Right renal pelvis (tissue), 4 donors: ENCODE data around the gene RTP3. TPM values are rescaled to one million over a fixed set of nuclear protein-coding genes. Genes with fewer than 3 reads are reported as not detected.

ENCODE experiments used
- DNase-seq, 4 donors: peaks; one replicate each; pipeline ENCODE4 v3.0.0-alpha.2; 2013; ENCODE audit warnings: low read depth in 4 of 4, low spot score in 3 of 4, missing footprints in 1 of 4
- polyA plus RNA-seq, 4 donors: library from polyadenylated mRNA; unstranded; fragments of 120-200 nt; gene quantifications; one replicate each; pipeline ENCODE4 v1.2.1, GENCODE V29; 2013; ENCODE audit not compliant: insufficient read length in 4 of 4

RTP3 gene
- polyA plus RNA-seq, result not detected

DNA sequence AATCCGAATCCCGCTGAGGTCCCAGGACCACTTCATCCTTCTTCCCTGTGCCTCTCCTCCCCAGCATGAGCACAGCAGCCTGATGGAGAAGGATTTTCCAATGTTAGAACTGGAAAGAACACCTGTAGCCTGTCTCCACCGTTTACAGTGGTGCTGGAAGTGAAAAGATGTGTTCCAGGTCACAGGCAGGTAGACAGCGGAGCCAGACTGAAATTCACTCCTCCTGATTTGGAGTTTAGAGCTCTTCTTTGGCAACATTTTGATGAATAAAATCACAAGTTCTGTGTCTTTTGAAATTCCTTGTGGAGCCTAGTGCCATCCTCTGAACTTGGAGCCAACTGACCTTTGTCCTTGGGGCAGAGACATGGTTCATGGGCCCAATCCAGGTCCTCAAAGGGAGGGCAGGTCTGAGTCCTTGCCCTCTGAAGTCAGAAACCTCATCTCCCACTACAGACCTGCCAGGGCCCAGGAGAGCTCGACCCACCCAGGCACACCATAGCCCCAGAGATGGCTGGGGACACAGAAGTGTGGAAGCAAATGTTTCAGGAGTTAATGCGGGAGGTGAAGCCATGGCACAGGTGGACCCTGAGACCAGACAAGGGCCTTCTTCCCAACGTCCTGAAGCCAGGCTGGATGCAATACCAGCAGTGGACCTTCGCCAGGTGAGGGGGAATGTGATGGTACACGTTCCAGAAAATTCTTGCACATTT lies at the start of gene RTP3:
RTP3 (plus strand) TSS at position 421 of the 710 bp plus-strand sequence; CDS start at position 508, 87 bp downstream.
- DNase-seq, result no peak

DNA sequence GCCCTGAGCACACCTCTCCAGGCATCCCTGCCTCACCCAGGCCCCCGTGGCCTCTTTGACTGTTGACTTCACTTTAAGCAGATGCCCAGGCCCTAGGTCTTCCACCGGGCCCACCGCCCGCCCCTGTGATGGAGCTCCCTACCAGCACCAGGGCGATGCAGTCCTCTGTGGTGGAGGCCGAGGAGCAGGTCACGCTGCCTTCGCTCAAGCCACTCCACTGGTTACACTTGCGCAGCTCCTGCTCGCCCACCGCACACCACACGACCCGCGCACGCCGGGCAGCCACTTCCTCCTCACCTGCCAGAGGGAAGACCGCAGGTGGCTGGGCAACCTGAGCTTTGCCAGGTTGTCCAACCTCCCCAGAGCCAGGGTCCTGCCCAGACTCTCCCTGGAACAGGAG lies 49.1 kb upstream of the RTP3 start:
- DNase-seq, result no peak

DNA sequence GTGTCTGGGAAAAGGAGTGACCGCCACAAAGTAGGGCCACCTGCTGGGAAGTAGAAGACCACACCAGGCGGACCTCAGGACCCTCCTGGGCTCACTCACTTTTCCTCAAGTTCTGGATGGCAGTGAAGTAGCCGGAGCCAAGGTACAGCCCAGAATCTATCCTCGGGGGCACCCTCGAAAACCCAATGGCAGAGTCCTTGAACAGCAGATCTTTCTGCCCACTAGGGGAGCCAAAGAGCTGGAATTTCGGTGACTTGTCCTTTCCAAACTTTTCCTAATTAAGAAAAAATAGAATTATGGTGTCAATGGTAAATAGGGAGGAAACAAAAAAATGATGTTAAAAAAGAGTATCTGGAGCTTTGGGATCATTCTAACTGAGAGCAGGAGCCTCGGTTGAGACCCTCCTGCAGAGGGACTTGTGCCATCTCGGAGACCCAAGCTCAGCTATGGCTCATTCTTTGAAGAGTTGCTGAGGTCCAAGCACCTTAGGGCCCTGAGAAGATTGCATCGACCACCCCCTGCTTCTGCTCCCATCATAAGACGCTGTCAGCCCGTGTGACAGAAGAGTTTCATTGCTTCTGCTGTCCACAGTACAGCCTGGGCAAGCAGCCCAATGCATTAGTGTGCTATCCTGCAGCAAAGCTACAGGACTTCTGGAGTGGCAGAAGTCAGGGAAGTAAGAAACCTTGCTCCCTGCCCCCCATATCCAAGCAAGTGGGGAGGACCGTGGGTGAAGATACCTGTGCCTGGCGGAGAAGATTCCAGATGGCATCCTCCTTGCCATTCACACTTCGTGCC lies 47.8 kb upstream of the RTP3 start:
- no peak for DNase-seq

DNA sequence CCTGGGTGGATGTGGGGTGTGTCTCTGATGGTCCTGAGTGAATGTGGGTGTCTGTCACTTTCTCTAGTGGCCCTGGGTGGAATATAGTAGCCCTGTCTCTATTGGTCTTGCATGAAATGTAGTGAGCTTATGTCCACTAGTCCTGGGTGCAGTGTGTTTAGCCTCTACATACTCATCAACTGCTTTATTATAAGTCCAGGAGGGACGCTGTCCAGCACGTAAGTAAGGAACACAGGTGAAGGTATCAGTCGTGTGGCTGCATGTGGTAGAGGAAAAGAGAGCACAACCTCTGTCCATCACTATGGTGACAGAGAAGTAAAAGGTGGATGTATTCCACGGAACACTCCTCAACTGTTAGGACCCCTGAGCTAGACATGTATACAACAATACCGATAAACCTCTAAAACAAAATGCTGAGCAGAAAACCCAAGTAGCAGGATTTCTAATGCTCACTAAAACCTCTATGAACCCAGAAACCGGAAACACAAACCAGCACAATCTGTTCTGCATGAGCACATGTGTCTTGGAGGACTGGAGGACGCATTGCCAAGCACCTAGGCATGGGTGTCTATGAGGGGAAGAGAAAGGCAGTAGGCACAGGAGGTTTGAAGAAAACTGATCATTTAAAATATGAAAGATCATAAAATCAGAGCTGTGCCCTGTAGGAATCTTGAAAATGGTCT lies 44.1 kb upstream of the RTP3 start:
- DNase-seq, result no peak

DNA sequence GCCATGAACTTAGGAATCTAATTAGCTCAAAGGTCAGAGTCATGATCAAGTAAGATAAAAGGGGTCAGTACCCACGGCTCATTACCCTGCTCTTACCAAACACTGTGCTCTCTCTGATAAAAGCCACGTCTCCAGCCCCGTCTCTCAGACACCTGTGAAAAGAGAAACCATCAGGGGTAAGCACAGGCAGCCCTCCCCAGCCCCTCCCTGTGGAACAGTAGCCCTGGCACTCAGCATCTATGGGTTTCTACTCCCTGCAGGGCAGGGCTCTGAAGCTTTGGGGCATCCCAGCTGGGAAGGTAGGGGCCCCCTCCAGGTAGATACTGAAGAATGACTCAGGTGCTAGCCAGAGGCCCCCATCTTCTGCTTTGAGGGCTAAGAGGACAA lies 43.6 kb upstream of the RTP3 start:
- no peak for DNase-seq

DNA sequence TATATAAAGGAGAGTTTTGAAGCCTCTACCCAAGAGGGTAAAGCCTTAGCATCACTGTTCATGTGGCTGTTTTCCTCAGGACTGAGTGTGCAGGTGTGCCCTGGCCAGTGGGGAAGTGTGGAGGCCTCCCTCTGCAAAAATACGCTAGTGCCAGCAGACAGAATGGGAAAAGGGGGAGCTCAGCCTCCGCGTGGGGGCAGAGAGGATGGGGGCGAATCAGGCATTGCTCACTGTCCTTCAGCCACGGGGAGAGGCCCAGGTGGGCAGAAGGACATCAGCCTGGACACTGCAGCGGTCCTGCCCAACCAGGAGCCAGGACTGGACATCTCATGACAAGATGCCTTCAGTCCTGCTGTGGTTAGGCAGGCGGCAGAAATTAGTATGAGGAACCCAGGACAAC lies 43.2 kb upstream of the RTP3 start:
- no peak for DNase-seq

DNA sequence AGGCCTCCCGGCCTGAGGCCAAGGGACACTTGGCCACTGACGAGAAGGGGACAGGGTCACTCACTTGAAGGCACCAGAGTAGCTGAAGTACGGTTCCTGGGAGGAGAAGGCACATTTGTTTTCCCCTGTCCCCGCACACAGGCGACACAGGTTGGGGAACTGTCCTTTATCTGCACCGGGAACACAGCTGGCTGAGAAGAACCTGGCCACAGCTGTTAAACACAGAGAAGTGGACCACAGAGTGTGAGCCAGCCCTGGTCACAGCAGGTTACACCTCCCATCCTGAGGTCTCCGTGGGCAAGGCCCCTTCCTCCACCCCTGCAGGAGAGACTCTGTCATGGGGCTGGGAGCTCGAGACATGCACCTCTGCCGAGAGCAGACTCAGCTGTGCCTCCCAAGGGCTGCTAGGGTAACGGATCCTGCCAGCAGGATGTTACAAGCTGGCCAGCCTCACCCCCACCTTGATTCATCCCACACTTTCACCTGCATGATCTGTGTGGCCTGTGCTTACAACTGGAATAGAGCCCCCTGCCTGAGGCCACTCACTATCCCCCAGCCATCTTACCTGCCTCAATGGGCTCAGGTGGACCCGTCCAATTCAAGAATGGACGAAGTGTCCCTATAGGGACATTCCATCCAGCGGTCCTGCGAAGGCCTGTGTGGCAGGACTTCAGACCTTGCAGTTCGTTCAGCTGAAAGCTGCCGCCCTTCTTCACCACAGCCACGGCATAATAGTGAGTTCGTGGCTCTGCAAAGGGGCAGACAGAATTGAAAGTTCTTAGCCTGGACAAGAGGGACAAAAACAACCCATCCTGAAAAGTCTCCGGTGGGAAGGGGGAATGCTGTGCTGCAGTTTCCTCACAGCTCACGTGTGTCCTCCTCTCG lies 42.3 kb upstream of the RTP3 start:
- no peak for DNase-seq

DNA sequence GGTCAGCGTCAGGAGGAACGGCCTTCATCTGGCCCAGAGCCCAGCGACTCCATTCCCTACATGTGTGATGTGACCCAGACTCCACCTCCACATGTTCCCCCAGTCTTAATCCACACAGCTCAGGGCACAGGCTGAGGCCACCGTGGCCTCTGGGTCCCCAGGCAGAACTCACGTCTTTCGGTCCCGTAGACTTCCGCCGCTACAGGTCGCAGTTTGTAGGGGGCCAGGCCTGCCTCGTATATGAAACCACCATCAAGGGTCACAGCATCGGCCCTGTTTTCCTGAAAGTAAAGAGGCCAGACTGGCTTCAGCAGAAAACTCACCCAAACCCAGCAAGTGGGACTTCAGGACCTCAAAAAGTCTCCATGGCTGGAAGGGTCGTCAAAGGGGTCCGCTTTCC lies 41.7 kb upstream of the RTP3 start:
- DNase-seq, result no peak

DNA sequence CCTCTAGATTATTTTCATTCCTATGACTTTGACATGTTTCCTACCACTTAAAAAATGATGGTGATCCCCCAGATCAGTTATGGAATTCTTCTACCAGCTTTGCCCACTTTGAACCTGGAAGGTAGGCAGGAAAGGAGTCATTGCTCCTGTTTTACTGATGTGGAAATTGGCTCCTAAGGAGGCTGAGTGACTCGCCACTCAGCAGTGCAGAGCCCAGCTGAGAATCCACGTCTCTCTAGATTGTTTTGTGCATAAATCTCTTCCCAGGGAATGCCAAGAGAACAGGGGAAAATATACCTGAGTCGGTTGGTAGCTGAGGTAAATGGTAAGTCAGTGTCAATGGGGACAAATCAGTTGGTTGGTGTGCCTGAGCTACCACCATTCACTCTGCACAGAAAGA lies 37.7 kb upstream of the RTP3 start:
- no peak for DNase-seq

DNA sequence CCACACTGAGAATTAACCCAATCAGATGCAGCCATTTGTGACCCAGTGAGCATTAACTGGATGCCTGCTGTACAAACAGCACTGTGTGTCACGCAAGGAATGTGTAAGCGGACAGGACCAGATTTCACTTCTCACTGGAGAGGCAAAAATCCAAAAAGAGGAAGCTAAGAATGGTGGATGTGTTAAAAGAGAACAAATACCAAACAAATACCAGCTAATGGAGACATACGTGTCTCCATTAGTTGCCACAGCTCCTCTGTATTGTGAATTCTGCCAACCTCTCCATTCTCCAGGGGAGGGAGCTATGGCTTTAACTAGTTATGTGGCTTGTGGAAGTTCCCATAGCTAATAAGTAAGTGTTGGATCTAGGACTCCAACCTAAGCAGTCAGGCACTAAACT lies 35.7 kb upstream of the RTP3 start:
- no peak for DNase-seq

DNA sequence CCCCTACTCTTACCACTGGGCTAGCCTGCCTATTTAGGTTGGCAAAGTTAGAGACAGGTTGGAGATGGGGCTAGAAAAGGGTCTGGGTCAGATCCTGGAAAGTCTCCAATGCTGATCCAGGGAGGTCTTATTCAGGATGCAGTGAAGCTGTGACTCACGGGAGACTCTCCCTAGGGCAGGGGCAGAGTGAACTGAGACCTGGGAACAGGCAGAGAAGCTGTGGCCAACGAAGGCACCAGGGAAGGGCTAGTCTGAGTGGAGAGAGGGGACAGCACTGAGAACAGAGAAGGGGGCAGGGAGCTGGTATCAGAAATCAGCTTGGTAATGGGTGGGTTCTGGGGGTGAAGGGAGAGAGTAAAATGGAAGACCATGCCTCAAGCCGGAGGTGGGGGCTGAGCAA lies 35.3 kb upstream of the RTP3 start:
- DNase-seq, result no peak

DNA sequence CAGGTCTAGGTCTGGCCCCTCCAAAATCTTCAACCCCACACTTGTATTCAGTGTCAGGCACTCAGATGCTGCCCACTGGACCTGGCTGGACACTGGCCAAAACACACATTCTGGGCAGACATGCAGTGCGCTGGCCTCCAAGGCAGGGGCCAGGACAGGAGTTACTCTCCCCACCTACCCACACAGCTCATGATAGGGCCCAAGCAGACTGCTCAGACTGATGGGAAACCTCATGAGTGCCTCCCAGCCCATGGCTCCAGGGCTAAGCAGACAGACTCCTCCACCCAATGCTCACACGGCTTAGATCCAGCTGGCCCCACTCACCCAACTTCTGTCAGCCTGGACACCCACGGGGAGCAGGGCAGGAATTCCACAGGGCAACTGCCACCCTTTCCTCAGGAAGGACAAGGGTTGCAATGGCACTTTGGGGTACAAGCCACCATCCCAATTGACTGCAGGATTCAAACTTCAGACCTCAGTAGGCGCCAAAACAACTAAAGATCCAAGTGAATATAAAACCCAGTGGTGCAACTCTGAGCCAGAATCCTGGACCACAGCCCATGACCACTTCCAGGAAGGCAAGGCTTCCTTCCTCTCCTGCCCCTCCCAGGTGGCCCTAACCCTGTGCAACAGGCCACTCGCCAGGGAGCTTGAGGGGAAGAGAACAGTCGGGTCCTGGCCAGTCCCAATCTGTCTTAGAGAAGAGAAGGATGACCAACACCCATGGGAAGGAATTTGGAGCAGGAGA lies 34.5 kb upstream of the RTP3 start:
- no peak for DNase-seq

DNA sequence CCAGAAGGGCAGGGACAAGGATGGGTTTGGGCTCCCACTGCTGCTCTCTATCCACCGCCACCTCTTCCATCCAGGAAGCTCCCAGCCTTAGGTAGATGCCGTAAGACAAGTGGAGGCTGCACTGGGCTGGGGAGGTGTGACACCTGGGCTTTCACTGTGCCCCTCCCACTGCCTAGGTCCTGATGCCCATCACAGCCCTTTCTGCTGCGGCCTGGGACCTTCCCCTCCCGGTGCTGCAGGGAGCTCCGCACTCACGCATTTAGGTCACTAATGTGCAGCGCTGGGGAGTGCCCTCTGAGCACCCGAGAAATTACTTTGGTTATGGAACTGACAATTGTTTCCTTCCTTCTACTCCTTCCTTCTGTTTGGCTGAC lies 33.9 kb upstream of the RTP3 start:
- no peak for DNase-seq

DNA sequence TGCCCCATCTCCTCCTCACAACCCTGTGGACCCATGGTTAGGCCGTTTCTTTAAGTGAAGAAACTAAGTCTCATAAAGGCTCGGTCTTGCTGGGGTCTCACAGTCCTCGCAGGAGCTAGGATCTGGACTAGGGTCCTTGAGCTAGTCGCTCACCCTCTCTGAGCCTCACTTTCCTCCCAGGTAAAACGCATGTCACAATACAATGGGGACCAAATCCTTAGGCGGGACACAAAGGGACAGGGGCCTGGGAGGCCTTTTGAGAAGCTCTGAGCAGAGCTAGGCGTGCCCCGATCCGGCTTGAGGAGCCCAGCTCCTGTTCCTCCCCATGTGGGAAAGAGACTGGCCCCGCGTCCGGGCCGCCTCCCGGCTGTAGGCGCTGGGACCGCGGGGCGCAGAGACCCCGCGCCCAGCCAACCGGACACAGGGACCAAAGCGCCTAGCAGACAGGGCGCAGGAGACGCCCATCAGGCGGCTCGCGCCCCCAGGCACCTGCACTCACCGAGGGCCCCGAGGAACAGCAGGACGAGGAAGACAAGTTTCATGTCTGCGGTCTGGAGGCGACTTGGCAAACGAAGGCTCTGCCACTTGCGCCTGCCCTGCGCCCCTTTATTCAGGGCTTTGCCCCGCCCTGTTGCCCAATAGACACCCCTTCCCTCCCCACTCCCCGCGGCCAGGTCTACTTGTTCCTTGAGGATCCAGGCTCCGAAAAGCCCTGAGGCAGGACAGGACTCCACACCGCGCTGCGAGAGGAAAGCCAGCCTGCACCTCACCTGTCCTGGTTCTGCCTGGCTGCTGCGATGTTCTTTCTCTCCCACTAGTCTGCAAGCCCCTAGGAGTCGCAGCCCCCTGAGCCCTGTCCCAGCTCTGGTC lies 33.2 kb upstream of the RTP3 start, which contains the start of gene LTF:
LTF (minus strand) TSS at position 580 of the 870 bp plus-strand sequence; CDS start at position 542, 38 bp downstream.
- no peak for DNase-seq

DNA sequence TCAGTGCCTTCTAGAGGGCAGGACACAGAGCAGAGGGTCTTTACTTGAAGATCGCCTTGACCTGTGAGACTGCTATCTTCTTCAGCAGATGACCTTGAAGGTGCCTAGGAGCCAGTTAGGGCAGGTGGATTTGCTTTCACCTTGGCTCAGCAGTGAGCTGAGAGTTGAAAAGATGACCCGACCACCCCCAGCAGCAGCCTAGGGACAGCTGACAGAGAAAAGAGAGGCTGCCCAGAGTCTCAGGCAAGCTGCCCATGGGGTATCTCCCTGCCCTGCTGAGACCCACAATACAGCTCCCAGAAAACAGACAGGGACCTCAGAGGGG lies 32.6 kb upstream of the RTP3 start:
- DNase-seq, result no peak

DNA sequence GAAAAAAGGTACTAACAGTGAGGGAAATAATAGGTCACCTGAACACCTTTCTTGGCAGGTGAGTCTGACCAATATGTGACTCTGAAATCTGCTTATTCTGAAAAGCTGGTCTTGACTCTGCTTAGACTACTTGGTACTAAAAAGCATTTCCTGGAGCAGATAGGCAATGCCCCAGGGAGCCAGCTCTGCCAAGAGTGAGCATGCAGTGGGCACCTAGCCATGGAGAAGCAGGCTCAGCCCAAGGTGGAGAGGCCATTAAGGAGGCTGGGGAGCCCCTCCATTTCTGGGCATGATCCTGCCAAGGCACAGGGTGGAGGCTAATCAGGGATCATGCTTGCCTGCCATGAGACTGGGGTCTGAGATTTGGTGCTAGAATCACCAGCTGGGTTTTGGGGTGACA lies 31.5 kb upstream of the RTP3 start:
- no peak for DNase-seq

DNA sequence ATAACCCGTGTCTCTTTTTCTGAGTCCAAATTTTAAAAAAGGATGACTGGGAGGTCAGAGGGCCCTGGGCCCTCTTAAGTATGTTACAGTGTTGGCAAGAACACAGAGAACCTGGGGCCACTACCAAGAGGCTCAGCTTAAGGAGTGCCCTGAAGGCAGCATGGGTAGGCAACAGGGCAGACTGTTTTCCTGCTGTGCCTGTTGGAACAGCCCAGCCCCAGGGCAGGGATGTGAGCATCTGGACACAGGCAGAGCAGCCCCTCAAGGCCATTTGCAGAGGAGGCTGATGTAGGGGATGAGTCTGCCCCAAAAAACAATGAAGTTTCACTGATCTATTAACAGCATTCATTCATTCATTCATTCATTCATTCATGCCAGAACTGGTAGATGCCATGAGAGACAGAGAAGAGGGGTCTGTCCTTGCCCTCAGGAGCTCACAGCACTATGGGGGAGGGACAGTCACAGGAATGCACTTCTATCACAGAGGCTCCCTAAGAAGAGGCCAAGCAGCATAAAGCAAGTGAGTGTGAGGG lies 30.8 kb upstream of the RTP3 start:
- no peak for DNase-seq

DNA sequence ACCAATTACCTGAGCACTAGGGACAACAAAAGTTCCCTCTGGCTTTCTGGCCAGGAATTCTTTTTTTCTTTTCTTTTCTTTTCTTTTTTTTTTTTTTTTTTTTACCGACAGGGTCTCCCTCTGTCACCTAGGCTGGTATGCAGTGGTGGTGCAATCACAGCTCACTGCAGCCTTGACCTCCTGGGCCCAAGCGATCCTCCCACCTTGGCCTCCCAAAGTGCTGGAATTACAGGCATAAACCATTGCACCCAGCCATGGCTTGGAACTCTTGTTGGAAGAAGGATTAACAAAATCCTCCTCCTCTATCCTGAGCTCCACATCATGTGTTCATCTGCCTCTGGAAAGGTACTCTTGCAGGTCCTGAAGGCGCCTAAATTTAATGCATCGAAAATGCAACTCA lies 30.2 kb upstream of the RTP3 start:
- DNase-seq, result no peak
